ENCODE measurements around the gene WASF3. TPM values are rescaled to one million over a fixed set of nuclear protein-coding genes. Genes with fewer than 3 reads are reported as not detected.

Gene WASF3
- total RNA-seq, 1 experiment from 2014 or later = 4.6 TPM

DNA sequence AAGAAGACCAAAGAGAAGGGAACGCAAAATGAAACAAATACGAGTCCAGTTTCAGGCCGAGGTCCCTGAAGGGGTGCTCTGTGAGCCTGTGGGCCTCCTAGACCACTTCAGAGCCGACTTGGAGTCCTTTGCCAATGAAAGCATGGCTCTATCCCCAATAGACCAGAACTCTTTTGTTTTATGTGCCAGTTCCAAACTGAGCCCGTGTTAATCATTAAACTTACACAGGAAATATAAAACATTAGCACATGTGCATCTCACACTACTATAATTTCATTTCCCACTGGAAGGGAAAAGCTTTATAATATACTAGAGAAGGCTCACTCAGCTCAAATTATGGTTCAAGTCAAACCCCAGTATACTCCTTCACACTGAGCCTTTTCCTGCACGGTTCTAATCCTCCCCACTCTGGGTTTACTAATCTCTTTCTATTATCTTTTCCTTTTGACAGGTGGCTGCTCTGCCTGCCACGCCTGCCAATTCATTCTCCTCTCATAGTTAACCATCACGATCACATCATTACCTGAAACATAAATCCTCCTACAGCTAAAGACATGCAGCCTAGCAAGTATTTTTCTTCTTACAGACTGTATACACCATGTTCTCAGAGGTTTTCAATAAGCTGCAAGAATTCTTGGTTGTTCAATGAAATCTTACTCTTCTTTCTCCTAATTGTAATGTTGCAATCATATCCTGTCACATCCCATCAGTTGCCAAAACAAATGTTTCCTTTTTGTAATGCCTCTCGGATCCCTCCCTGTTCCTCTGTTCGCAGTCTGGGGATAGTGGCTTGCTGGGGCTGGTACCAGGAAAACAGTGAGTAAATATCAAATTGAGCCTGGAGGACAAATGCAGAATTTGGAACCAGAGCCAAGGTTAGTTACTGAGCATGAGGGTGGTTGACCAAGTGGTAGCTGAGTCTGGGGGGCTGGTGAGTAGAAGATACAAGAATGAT, 18.8 kb upstream of the WASF3 start:
- intact Hi-C loops (cut with micrococcal nuclease; ENCODE audit: unreplicated experiment) = no loop called here

DNA sequence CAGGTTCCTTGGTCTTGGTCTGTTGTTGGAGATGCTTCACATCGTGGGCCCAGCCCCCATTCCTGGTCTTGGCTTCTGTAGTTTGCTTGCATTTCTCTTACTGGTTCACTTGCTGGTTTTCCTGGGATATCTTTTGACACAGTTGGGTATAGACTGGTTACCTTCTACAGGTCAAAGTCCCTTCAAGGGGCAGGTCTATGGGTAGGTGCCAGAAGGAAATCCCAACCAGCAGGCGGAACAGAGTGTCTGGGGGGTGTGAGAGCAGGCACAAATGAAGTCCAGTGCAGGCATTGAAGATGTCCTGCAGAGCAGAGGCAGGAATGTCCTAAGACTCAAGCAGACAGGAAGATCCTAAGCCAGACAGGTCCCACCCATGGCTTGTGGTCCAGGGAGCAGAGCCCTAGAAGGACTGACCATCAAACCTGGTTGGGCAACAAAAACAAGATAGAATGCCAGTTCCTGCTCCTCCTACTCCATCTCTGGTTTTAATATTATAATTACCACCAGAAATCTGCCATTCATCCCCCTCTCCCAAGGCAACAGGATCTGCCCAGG, 17.7 kb upstream of the WASF3 start:
- Histone ChIP-seq H3K4me3 (ENCODE audit: low read depth, low read length, poor library complexity, severe bottlenecking) (no peak overlapping the region), H3K9me3 (ENCODE audit: low read depth, low read length, poor library complexity, severe bottlenecking) (no peaks in the 10 kb centered on the region), H3K36me3 (ENCODE audit: insufficient read depth, low read length, poor library complexity, severe bottlenecking) (no peaks in the 10 kb centered on the region), H3K27me3 (replicated peaks; ENCODE audit: insufficient read depth, low read depth, low read length, poor library complexity) (peaks cover 10% of the 10 kb centered on the region), H3K27ac (ENCODE audit: low read depth, low read length, poor library complexity, severe bottlenecking) (no peak overlapping the region), H3K4me1 (ENCODE audit: insufficient read depth, low read length, poor library complexity, severe bottlenecking) (peaks cover 9% of the 10 kb centered on the region)
- ChIA-PET POLR2A (ENCODE audit: low non-redundant PET) (no interaction called here), CTCF (no interaction called here)
- no TSS peak for BruUV-seq (replicated peaks)
- TF ChIP-seq EZH2 (IDR thresholded peaks at IDR 0.05; ENCODE audit: borderline replicate concordance, low read depth, low read length, poor library complexity, severe bottlenecking) = no peak
- TF ChIP-seq, protein P1, sequence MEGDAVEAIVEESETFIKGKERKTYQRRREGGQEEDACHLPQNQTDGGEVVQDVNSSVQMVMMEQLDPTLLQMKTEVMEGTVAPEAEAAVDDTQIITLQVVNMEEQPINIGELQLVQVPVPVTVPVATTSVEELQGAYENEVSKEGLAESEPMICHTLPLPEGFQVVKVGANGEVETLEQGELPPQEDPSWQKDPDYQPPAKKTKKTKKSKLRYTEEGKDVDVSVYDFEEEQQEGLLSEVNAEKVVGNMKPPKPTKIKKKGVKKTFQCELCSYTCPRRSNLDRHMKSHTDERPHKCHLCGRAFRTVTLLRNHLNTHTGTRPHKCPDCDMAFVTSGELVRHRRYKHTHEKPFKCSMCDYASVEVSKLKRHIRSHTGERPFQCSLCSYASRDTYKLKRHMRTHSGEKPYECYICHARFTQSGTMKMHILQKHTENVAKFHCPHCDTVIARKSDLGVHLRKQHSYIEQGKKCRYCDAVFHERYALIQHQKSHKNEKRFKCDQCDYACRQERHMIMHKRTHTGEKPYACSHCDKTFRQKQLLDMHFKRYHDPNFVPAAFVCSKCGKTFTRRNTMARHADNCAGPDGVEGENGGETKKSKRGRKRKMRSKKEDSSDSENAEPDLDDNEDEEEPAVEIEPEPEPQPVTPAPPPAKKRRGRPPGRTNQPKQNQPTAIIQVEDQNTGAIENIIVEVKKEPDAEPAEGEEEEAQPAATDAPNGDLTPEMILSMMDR (conservative IDR thresholded peaks at IDR 0.05; ENCODE audit: low read depth, low read length) = no peak
- intact Hi-C loops (cut with micrococcal nuclease; ENCODE audit: unreplicated experiment) = no loop called here
- DNase-seq (ENCODE audit: low spot score) = no peak

More for the DNA sequence above, 18.8 kb upstream of the WASF3 start:
- Histone ChIP-seq H3K4me1 (ENCODE audit: insufficient read depth, low read length, poor library complexity, severe bottlenecking) (peaks cover 9% of the 10 kb centered on the region), H3K9me3 (ENCODE audit: low read depth, low read length, poor library complexity, severe bottlenecking) (no peaks in the 10 kb centered on the region), H3K36me3 (ENCODE audit: insufficient read depth, low read length, poor library complexity, severe bottlenecking) (no peaks in the 10 kb centered on the region), H3K27ac (ENCODE audit: low read depth, low read length, poor library complexity, severe bottlenecking) (no peak overlapping the region), H3K4me3 (ENCODE audit: low read depth, low read length, poor library complexity, severe bottlenecking) (no peak overlapping the region), H3K27me3 (replicated peaks; ENCODE audit: insufficient read depth, low read depth, low read length, poor library complexity) (peaks cover 6% of the 10 kb centered on the region)
- DNase-seq (ENCODE audit: low spot score) = peak; percentile 12
- TF ChIP-seq, protein P1 (conservative IDR thresholded peaks at IDR 0.05; ENCODE audit: low read depth, low read length) = no peak
- TF ChIP-seq EZH2 (IDR thresholded peaks at IDR 0.05; ENCODE audit: borderline replicate concordance, low read depth, low read length, poor library complexity, severe bottlenecking) = no peak
- POLR2A ChIA-PET (ENCODE audit: low non-redundant PET) = no interaction called here
- CTCF ChIA-PET = interaction anchor here (0.6 kb wide), 1 partner anchor 12 kb away, joined by 3 read pairs; no protein-coding TSS in a partner anchor
- BruUV-seq (replicated peaks) = no TSS peak

DNA sequence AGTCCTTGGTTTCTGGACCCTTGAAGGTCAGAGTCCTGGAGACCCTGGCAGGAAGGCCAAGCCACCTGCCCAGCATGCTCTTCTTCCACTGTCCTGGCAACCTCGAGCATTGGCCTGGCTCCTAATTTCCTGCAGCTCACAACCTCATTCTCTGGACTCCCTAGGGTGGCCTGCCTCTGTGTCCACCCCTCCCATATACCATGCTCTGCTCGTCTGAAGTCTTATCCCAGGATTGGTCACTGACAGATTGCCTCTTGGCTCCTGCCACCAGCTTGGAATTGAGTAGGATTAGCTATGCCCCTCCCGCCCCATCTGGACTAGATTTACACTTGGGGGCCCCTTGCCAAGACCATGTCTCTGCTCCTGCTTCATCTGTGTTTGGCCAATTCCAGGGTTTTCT, 17.1 kb upstream of the WASF3 start:
- CTCF ChIA-PET = no interaction called here
- Histone ChIP-seq H3K27ac (ENCODE audit: low read depth, low read length, poor library complexity, severe bottlenecking) (no peak overlapping the region), H3K27me3 (replicated peaks; ENCODE audit: insufficient read depth, low read depth, low read length, poor library complexity) (peaks cover 10% of the 10 kb centered on the region), H3K4me3 (ENCODE audit: low read depth, low read length, poor library complexity, severe bottlenecking) (no peak overlapping the region), H3K36me3 (ENCODE audit: insufficient read depth, low read length, poor library complexity, severe bottlenecking) (no peaks in the 10 kb centered on the region), H3K9me3 (ENCODE audit: low read depth, low read length, poor library complexity, severe bottlenecking) (no peaks in the 10 kb centered on the region), H3K4me1 (ENCODE audit: insufficient read depth, low read length, poor library complexity, severe bottlenecking) (peaks cover 9% of the 10 kb centered on the region)
- no peak for DNase-seq (ENCODE audit: low spot score)
- POLR2A ChIA-PET (ENCODE audit: low non-redundant PET) = no interaction called here
- no TSS peak for BruUV-seq (replicated peaks)
- TF ChIP-seq, protein P1 (conservative IDR thresholded peaks at IDR 0.05; ENCODE audit: low read depth, low read length) = no peak
- TF ChIP-seq EZH2 (IDR thresholded peaks at IDR 0.05; ENCODE audit: borderline replicate concordance, low read depth, low read length, poor library complexity, severe bottlenecking) = no peak
- intact Hi-C loops (cut with micrococcal nuclease; ENCODE audit: unreplicated experiment) = no loop called here

All from A673 (cell line).